Measurements from ENCODE around the gene HJURP. TPM values are rescaled to one million over a fixed set of nuclear protein-coding genes. Genes with fewer than 3 reads are reported as not detected.

Gene HJURP
- total RNA-seq, 1 donor from 2014 or later = 0.55 TPM

- peak; percentile 24 for DNase-seq (ENCODE audit: low spot score)
Observed at GRCh38 chr2:233831861-233832260, 22.5 kb downstream of the HJURP start.

- peak; percentile 77 for DNase-seq (ENCODE audit: low spot score)
Observed at GRCh38 chr2:233831011-233831721, 23.2 kb downstream of the HJURP start.

GRCh38 chr2:233830111-233830802, 24.1 kb downstream of the HJURP start:
- peak; percentile 81 for DNase-seq (ENCODE audit: low spot score)

GRCh38 chr2:233829193-233830110, 24.9 kb downstream of the HJURP start:
- peak; percentile 86 for DNase-seq (ENCODE audit: low spot score)

- DNase-seq (ENCODE audit: low spot score) = peak; percentile 73
Observed at GRCh38 chr2:233828546-233829192, 25.7 kb downstream of the HJURP start.

- DNase-seq (ENCODE audit: low spot score) = no peak
Observed at GRCh38 chr2:233824373-233824772, 30.0 kb downstream of the HJURP start.

GRCh38 chr2:233823731-233824121, 30.6 kb downstream of the HJURP start:
- DNase-seq (ENCODE audit: low spot score) = peak; percentile 78

GRCh38 chr2:233822781-233823730, 31.3 kb downstream of the HJURP start:
- peak; percentile 88 for DNase-seq (ENCODE audit: low spot score)

- peak; percentile 85 for DNase-seq (ENCODE audit: low spot score)
Observed at GRCh38 chr2:233822101-233822771, 32.1 kb downstream of the HJURP start.

GRCh38 chr2:233821709-233822100, 32.6 kb downstream of the HJURP start:
- DNase-seq (ENCODE audit: low spot score) = peak; percentile 71

- no peak for DNase-seq (ENCODE audit: low spot score)
Observed at GRCh38 chr2:233821196-233821595, 33.1 kb downstream of the HJURP start.

GRCh38 chr2:233820774-233821105, 33.6 kb downstream of the HJURP start:
- peak; percentile 47 for DNase-seq (ENCODE audit: low spot score)

GRCh38 chr2:233819884-233820773, 34.2 kb downstream of the HJURP start:
- peak; percentile 82 for DNase-seq (ENCODE audit: low spot score)

GRCh38 chr2:233818639-233819621, 35.4 kb downstream of the HJURP start:
- peak; percentile 57 for DNase-seq (ENCODE audit: low spot score)

GRCh38 chr2:233817995-233818638, 36.2 kb downstream of the HJURP start:
- peak; percentile 84 for DNase-seq (ENCODE audit: low spot score)

GRCh38 chr2:233817361-233817911, 36.9 kb downstream of the HJURP start:
- peak; percentile 60 for DNase-seq (ENCODE audit: low spot score)

Data from mesenteric fat pad (tissue), 1 donor.